ENCODE data around the gene TBC1D22A.

Gene TBC1D22A

DNA sequence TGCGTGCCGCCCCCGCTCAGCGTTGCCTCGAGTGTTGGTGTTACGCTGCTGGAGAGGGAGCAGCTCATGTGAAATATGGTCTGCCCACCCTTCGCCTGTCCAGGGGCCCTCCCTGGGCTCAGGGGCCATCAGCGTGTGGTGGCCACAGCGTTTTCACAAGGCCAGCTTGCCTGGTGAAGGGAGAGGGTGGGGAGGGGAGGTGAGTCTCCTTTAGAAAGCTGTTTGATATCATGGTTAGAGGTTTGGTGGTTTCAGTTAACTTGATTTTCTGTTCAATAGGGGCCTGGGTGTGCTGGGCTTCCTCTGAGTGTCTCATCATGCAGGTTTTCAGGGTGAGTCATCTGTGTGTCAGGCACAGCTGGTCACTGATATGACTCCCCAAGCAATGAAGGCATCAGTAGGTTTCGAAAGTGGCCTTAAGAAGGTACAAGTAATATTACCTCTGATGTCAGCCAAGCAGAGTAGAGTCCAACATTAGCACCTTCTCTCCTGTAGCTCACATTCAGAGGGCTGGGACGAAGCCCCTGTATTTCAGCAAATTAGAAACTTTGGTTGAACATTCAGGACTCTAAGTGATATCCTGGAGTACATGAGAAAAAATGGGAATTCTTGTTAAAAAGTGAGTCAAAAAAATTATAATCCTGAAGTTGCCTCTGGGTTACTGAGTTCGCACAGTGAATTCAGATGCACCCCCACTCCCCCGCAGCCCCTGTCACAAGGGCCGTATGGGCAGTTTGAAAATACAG is 172.5 kb downstream of the TBC1D22A start:
- TF ChIP-seq, protein P1, sequence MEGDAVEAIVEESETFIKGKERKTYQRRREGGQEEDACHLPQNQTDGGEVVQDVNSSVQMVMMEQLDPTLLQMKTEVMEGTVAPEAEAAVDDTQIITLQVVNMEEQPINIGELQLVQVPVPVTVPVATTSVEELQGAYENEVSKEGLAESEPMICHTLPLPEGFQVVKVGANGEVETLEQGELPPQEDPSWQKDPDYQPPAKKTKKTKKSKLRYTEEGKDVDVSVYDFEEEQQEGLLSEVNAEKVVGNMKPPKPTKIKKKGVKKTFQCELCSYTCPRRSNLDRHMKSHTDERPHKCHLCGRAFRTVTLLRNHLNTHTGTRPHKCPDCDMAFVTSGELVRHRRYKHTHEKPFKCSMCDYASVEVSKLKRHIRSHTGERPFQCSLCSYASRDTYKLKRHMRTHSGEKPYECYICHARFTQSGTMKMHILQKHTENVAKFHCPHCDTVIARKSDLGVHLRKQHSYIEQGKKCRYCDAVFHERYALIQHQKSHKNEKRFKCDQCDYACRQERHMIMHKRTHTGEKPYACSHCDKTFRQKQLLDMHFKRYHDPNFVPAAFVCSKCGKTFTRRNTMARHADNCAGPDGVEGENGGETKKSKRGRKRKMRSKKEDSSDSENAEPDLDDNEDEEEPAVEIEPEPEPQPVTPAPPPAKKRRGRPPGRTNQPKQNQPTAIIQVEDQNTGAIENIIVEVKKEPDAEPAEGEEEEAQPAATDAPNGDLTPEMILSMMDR (IDR thresholded peaks at IDR 0.05; ENCODE audit: poor library complexity, severe bottlenecking): no peak
- DNase-seq (ENCODE audit: low spot score) (no peak), ATAC-seq (ENCODE audit: low read depth) (peak; percentile 97)
- H3K4me3 ChIP-seq (ENCODE audit: severe bottlenecking): no peak overlapping the region
- H3K27me3 ChIP-seq (ENCODE audit: insufficient read depth, poor library complexity, severe bottlenecking): no peaks in the 10 kb centered on the region
- peaks cover 3% of the 10 kb centered on the region; the same call in 1 of the 2 replicates for H3K36me3 ChIP-seq (ENCODE audit: low read depth)
- H3K27ac ChIP-seq (ENCODE audit: poor library complexity, severe bottlenecking): peak overlapping the region; percentile 71
- peaks cover 28% of the 10 kb centered on the region for H3K4me1 ChIP-seq (ENCODE audit: insufficient read depth, poor library complexity, severe bottlenecking)
- no peaks in the 10 kb centered on the region for H3K9me3 ChIP-seq (ENCODE audit: severe bottlenecking)

DNA sequence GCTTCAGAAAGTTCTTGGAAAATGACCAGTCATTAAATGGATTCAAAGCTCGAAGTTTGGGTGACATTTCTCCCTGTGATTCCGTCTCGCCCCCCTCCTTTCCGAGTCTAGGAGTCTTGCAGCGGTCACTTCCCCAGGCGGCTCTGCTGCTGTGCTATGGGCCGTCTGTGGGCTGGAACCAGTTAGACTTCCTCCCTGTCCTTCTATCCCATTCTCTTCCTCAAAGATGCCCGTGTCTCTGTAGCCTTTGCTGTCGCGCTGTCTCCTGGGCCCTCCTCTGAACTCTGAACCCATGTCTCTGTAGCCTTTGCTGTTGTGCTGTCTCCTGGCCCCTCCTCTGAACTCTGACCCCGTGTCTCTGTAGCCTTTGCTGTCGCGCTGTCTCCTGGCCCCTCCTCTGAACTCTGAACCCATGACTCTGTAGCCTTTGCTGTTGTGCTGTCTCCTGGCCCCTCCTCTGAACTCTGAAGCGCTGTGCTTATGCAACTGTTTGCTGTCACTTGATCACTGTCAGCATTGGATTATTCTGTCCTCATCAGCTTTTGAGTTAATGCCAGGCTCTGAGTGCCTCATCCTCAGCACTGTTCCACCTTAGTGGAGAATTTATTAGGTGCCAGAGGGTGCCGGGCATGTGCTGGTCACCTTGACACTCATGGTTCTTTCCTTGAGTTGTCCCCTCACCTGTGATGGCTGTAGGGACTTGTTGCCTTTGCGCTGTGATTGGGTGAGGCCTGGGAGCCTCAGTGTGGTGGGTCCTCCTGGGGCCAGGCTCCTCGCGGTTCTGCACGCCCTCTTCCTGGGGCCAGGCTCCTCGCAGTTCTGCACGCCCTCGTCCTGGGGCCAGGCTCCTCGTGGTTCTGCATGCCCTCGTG is 173.3 kb downstream of the TBC1D22A start:
- DNase-seq (ENCODE audit: low spot score) (no peak), ATAC-seq (ENCODE audit: low read depth) (no peak)
- no peaks in the 10 kb centered on the region for H3K9me3 ChIP-seq (ENCODE audit: severe bottlenecking)
- peak overlapping the region; percentile 71 for H3K27ac ChIP-seq (ENCODE audit: poor library complexity, severe bottlenecking)
- H3K27me3 ChIP-seq (ENCODE audit: insufficient read depth, poor library complexity, severe bottlenecking): no peaks in the 10 kb centered on the region
- H3K36me3 ChIP-seq (ENCODE audit: low read depth): peaks cover 3% of the 10 kb centered on the region; the same call in 1 of the 2 replicates
- H3K4me3 ChIP-seq (ENCODE audit: severe bottlenecking): no peak overlapping the region
- H3K4me1 ChIP-seq (ENCODE audit: insufficient read depth, poor library complexity, severe bottlenecking): peaks cover 28% of the 10 kb centered on the region
- TF ChIP-seq, protein P1 (IDR thresholded peaks at IDR 0.05; ENCODE audit: poor library complexity, severe bottlenecking): no peak

DNA sequence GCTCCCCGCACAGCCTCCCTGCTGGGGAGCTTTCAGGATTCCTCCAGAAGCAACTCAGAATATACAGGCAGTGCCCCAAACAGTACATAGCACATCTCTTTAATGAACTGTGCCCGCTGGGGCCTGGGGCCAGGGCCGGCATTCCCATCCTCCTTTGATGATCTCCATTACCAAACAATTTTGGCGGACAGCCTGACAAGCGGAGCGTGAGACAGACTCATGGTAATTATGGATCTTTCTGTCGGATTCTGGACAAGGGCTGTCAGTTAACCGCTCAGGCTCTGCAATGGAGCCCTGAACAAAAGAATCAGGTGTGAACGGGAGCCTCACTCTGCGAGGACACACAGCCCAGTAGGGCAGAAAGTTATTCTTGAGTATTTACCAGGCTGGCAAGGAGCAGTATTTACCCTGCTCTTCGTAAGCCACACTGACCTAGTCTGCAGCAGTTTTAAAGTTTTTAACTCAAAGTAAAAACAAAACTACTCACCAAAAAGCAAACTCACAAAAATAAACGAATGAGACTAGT is 174.0 kb downstream of the TBC1D22A start:
- TF ChIP-seq, protein P1 (IDR thresholded peaks at IDR 0.05; ENCODE audit: poor library complexity, severe bottlenecking): no peak
- Histone ChIP-seq H3K9me3 (ENCODE audit: severe bottlenecking) (no peaks in the 10 kb centered on the region), H3K27ac (ENCODE audit: poor library complexity, severe bottlenecking) (no peak overlapping the region), H3K36me3 (ENCODE audit: low read depth) (peaks cover 3% of the 10 kb centered on the region; the same call in 1 of the 2 replicates), H3K4me1 (ENCODE audit: insufficient read depth, poor library complexity, severe bottlenecking) (peaks cover 24% of the 10 kb centered on the region), H3K27me3 (ENCODE audit: insufficient read depth, poor library complexity, severe bottlenecking) (no peaks in the 10 kb centered on the region), H3K4me3 (ENCODE audit: severe bottlenecking) (no peak overlapping the region)
- DNase-seq (ENCODE audit: low spot score): no peak
- no peak for ATAC-seq (ENCODE audit: low read depth)

DNA sequence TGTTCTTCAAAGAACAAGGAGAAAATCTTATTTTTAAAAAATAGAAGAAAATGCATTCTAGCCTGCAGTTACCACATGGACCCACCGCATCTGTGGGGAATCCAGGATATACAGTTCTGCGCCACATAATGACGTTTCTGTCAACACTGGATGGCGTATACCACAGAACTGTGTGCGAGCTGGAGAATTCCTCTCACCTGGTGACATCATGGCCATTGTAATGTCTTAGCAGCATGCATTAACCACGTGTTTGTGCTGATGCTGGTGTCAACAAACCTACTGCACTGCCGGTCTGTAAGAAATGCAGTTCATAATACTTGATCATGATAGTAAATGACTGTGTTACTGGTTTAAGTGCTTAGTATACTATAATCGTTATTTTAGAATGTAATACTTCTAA is 174.7 kb downstream of the TBC1D22A start:
- Histone ChIP-seq H3K9me3 (ENCODE audit: severe bottlenecking) (no peaks in the 10 kb centered on the region), H3K27ac (ENCODE audit: poor library complexity, severe bottlenecking) (no peak overlapping the region), H3K27me3 (ENCODE audit: insufficient read depth, poor library complexity, severe bottlenecking) (no peaks in the 10 kb centered on the region), H3K36me3 (ENCODE audit: low read depth) (peaks cover 3% of the 10 kb centered on the region; the same call in 1 of the 2 replicates), H3K4me3 (ENCODE audit: severe bottlenecking) (no peak overlapping the region), H3K4me1 (ENCODE audit: insufficient read depth, poor library complexity, severe bottlenecking) (peaks cover 18% of the 10 kb centered on the region)
- no peak for ATAC-seq (ENCODE audit: low read depth)
- DNase-seq (ENCODE audit: low spot score): no peak
- TF ChIP-seq, protein P1 (IDR thresholded peaks at IDR 0.05; ENCODE audit: poor library complexity, severe bottlenecking): no peak

Measured in RWPE2 (cell line).